HuH-7 (cell line): ENCODE data around the gene MARK4.
"Not testable (repeated sequence)": the region's sequence is repeated elsewhere in the genome, so short reads cannot be mapped to it uniquely, and the experiment has no call there.

Source experiments
- DNase-seq: peaks from one replicate; pipeline ENCODE4 v3.0.0; 2011; ENCODE audit warnings: low spot score

Gene MARK4

GRCh38 chr19:45305421-45305820 is 54.4 kb downstream of the MARK4 start:
- no peak for DNase-seq

DNA sequence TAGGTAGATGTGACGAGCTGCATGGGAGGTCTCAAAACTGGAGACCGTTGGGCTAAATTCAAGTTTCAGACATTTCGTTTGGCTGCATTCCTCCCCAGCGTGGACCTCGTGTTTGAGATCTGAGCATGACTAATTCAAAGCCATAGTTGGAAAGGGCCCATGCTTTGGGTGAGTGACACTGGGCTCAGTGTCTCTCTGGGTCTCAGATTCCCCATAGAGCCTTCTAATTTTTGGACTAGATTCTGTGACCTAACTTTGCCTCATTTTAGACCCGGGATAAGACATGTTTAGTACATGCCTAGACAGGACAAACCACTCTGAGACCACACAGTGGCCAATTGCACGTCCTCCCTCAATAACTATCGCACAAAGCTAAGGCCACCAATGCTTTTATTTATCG is 55.0 kb downstream of the MARK4 start:
- no peak for DNase-seq

DNA sequence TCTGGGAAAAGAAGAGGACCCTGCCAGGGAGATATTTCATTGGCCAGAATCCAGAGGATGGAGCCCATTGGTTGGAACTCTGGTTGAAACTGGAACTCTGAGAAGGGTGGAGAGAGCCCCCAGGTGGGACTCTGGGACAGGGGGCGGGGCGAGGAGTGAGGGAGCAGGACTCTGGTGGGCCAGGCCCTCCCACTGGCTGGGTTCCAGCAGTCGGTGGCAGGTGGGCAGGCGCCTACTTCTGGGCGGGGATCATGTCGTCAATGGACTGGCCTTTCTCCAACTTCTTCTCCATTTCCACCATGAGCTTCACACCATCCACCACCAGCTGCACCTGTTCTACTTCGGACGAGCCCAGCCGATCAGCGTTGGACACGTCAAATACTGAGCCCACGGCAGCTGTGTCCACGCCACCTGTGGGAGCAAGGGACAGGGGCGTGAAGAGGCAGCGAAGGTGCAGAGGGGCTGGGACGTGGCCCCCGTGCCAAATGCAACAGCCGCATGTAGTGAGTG is 55.5 kb downstream of the MARK4 start:
- DNase-seq: no peak

GRCh38 chr19:45307361-45307760 is 56.3 kb downstream of the MARK4 start:
- no peak for DNase-seq

- DNase-seq: not testable (repeated sequence)
Measured at GRCh38 chr19:45309322-45309721, 58.3 kb downstream of the MARK4 start.

DNA sequence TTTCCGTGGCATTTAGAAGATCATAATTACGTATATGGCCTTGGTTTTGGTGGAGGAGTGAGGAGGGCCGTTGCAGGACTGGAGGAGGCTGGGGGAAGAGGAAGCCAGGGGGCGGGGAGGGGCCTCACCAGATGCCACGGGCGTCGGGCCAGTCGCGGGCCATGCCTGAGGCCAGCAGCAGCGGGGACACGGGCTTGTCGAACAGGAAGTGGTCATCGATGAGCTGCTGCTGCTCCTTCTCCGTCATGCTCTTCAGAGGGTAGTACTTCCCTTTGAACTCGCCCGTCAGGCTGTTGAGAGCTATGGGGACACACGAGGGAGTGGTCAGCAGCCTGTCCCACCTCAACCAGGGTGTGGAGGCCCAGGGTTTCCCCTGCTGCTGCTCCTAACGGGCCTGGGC is 60.5 kb downstream of the MARK4 start:
- DNase-seq: no peak

DNA sequence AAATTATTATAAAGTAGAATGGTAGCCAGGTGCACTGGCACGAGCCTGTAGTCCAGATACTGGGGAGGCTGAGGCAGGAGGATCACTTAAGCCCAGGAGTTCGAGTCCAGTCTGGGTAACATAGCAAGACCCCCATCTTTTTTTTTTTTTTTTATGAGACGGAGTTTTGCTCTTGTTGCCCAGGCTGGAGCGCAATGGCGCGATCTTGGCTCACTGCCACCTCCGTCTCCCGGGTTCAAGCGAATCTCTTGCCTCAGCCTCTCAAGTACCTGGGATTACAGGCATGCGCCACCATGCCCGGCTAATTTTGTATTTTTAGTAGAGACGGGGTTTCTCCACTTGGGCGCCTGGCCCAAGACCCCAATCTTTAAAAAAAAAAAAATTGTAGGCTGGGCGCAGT is 61.2 kb downstream of the MARK4 start:
- not testable (repeated sequence) for DNase-seq

DNA sequence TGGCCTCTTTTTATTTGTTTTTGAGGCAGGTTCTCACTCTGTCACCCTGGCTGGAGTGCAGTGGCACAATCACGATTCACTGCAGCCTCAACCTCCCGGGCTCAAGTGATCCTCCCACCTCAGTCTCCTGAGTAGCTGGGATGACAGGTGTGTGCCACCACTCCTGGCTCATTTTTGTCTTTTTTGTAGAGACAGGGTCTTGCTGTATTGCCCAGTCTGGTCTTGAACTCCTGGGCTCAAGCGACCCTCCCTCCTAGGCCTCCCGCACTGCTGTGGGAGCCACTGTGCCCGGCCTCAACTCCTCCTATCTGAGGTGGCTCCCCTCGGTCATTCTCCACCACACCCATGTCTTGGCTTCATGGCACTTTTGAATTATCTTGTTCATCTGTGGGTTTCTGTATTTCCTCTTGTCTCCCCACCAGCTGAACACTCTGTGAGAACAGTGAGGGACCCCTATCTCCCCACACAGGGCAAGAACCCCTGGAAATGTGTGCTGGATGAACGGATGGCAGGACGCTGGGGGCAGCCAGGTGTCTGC is 63.7 kb downstream of the MARK4 start:
- DNase-seq: no peak

- no peak for DNase-seq
Measured at GRCh38 chr19:45315304-45315703, 64.2 kb downstream of the MARK4 start.

DNA sequence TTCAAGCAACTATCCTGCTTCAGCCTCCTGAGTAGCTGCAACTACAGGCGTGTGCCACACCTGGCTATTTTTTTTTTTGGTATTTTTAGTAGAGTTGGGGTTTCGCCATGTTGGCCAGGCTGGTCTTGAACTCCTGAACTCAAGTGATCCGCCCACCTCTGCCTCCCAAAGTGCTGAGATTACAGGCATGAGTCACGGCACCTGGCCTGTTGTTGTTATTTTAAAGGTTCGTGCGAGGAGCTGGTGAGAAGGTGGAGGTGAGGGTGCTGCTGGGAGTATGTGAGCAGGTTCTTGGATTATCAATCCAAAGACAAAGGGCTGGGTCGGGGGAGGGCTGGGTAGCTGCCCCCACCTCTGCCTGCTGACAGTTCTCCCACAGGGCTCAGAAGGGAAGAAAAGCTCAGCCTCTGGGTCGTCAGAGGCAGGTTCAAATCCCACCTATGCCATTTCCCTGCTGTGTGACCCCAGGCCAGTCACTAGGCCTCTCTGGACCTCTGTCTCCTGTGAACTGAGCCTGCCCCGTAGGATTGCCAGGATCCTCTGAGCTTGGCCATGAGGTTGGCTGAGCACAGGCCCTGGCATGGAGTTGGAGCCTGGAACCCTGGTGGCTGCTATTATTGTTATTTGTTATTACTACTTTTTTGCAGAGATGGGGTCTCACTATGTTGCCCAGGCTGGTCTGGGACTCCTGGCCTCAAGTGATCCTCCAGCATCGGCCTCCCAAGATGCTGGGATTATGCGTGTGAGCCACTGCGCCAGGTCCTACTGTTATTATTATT is 70.1 kb downstream of the MARK4 start:
- no peak for DNase-seq

GRCh38 chr19:45321848-45322247 is 70.8 kb downstream of the MARK4 start:
- no peak for DNase-seq

DNA sequence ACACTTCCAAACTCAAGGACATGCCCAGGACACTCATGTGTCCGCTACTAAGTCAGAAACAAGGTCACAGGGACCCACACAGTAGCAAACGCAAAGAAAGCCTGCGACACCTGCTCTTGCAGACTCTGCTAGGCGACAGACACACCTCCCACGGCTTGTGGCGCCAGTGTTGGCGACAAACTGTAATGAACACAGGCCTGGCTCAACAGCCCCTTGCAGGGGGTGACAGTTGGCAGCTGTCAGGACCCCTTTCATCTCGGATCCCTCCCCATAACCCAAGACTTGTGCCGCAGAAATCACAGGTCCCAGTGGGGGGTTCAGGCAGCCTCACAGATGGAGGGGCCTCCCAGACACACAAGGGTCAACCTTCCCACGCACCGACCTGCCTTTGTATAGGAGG is 71.2 kb downstream of the MARK4 start:
- no peak for DNase-seq

- no peak for DNase-seq
Measured at GRCh38 chr19:45322744-45323281, 71.7 kb downstream of the MARK4 start, which contains the start of gene CKM. Gene CKM, minus strand, starts transcription at chr19:45322875. Its CDS starts 3,162 bp downstream, at chr19:45319713.

- DNase-seq: no peak
Measured at GRCh38 chr19:45323671-45324081, 72.6 kb downstream of the MARK4 start.

- no peak for DNase-seq
Measured at GRCh38 chr19:45324349-45324907, 73.4 kb downstream of the MARK4 start.

DNA sequence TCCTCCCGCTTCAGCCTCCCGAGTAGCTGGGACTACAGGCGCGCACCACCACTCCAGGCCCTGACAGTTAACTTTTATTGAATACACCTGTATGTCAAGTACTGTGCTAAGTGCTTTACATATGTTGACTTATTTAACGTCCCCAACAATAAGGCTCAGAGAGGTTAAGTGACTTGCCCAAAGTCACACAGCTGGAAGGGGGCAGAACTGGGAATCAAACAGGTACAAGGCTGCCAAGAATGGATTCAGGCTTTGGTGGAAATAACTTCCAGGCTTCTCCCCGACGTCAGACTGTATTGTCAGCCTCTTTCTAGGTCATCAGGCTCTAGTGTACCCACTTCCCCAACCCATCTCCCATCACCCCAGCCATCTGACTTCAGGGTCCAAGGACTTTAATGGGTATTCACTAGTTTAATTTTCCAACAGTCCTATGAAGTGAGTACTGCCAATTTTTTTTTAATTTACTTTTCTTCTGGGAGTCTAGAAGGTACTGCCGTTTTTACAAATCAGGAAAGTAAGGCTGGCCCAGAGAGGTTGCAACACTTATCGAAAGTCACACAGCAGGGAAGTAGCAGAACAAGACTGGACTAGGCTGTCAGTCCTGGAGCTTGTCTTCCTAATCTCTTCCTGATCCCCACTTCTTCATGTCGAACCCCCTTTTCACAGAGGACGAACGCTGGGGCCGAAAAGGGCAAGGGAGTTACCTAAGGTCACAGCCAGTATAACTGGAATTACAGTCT is 76.5 kb downstream of the MARK4 start:
- no peak for DNase-seq

DNA sequence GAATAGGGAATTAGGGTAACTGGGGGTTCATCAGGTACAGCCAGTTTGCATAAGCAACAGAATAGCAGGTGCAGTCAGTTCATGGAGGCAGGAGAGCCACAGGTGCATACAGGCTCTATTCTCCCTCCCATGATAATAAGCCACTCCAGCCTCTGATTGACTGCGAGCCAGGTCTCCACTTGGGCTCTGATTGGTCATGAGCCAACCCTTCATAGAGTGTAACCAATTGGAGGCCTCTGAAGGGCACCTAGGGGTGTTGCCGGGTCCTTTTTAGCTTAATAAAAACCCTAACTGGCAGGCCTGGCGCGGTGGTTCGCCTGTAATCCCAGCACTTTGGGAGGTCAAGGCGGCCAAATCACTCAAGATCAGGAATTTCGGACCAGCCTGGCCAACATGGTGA is 80.3 kb downstream of the MARK4 start:
- no peak for DNase-seq

GRCh38 chr19:45333609-45334303 is 82.7 kb downstream of the MARK4 start:
- no peak for DNase-seq

- not testable (repeated sequence) for DNase-seq
Measured at GRCh38 chr19:45334881-45335280, 83.8 kb downstream of the MARK4 start.

DNA sequence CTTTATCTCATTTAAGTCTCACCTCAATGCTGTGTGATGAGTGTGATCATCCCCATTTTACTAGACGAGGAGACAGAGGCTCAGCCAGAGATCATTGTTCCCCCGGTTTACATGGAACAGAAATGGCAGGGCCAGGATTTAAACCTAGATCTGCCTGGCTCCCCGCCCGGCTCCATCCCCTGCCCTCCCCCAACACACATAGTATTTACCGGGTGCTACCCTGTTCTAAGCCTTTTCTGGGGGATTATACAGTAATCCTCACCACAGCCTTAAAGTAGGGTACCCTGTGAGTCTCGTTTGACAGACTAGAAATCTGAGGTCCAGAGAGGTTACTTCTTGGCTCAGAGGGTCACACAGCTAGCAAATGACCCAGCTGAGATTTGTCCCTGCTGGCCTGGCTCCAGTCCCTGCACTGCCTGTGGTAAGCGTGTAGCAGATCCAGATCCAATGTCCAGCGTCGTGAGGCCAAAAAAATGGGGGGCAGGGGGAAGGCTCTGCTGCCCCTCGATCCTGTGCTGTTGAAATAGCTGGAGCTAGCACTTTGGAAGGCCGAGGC is 85.7 kb downstream of the MARK4 start:
- no peak for DNase-seq

- no peak for DNase-seq
Measured at GRCh38 chr19:45339629-45340028, 88.6 kb downstream of the MARK4 start.
